Urinary bladder (tissue), 4 donors: ENCODE results near the gene CFAP221. TPM values are rescaled to one million over a fixed set of nuclear protein-coding genes. Genes with fewer than 3 reads are reported as not detected.

ENCODE experiments used
- DNase-seq: peaks from one replicate; pipeline ENCODE4 v3.0.0-alpha.2; 2015; ENCODE audit errors: extremely low spot score
- H3K27ac ChIP-seq: one replicate; pipeline ENCODE4 v1.5.1; 2013; ENCODE audit warnings: low read depth, mild to moderate bottlenecking, moderate library complexity
- H3K36me3 ChIP-seq: one replicate; pipeline ENCODE4 v1.6.1; 2013; ENCODE audit warnings: mild to moderate bottlenecking, moderate library complexity; ENCODE audit not compliant: insufficient read depth
- H3K4me1 ChIP-seq: one replicate; pipeline ENCODE4 v1.6.1; 2013; ENCODE audit warnings: mild to moderate bottlenecking, moderate library complexity; ENCODE audit not compliant: insufficient read depth
- H3K4me3 ChIP-seq: one replicate; pipeline ENCODE4 v1.5.1; 2013; ENCODE audit warnings: low read depth, low read length
- WGBS: extraction: QIAGEN DNeasy Blood & Tissue Kit; methylation state at CpG from one replicate; pipeline ENCODE4 v1.1.7; 2013; 5-methylcytosine and 5-hydroxymethylcytosine counted together
- polyA plus RNA-seq: library from polyadenylated mRNA; stranded (reverse); fragments of 200-250 nt; gene quantifications from one replicate; pipeline ENCODE4 v1.2.3, GENCODE V29; 2013
- total RNA-seq: library from RNA; depleted of rRNA; stranded (reverse); fragments of >200 nt; gene quantifications from one replicate; pipeline ENCODE4 v1.2.3, GENCODE V29; 2014
- donor health status: healthy with polysubstance abuse.
- donor health status: healthy.

Gene CFAP221
- total and polyA plus RNA-seq, 2 donors: 0.09 to 0.95 TPM

DNA sequence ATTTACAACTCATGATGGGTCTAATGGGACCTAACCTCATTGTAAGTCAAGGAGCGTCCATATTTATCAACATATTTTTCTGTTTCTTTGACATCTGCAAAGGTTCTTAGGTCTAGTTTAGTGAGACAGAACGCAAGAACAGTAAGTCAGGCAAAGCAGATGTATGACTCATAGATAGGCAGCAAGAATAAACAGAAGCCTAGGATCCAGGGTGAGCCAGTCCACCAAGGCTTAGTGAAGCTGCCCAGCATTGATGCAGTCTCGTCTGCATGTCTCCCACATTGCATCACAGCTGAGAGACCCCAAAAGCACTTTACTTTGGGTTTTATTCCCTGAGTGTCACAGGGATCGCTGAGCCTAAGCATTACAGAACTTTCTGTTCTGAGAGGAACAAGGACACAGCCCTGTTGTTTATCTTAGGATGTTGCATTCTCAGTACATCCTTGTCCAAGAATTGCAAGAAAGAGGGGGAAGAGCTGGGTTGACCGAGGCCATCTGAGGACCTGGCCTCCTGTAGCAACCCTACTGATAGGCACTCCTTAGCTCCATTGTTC, 105.2 kb downstream of the CFAP221 start:
- no peaks in the 10 kb centered on the region for H3K36me3 ChIP-seq
- no peak overlapping the region for H3K27ac ChIP-seq
- no peaks in the 10 kb centered on the region for H3K4me1 ChIP-seq
- no peak overlapping the region for H3K4me3 ChIP-seq
- 86% methylated on average over 5 of the region's 5 CpGs for WGBS
- no peak for DNase-seq

DNA sequence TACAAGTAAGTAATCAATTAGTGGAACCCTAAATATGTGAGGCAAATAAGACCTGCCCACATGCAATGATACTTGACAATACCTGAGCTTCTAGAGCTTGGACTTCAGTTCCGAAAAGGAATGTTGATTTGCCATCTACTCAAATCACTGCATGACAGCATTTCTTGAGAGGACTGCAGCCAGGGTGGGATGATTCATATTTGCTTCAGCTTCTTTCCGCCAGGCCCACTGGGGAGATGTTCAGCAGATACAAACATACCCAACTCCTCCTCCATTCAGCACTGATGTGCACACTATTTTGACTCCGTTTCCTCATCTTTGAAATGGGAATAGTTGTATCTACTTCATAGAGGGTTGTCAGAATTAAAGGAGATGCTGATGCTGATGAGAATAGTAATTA, 106.0 kb downstream of the CFAP221 start:
- H3K36me3 ChIP-seq: no peaks in the 10 kb centered on the region
- no peak overlapping the region for H3K27ac ChIP-seq
- WGBS: 82% methylated on average over 3 of the region's 3 CpGs
- no peak overlapping the region for H3K4me3 ChIP-seq
- no peaks in the 10 kb centered on the region for H3K4me1 ChIP-seq
- no peak for DNase-seq

DNA sequence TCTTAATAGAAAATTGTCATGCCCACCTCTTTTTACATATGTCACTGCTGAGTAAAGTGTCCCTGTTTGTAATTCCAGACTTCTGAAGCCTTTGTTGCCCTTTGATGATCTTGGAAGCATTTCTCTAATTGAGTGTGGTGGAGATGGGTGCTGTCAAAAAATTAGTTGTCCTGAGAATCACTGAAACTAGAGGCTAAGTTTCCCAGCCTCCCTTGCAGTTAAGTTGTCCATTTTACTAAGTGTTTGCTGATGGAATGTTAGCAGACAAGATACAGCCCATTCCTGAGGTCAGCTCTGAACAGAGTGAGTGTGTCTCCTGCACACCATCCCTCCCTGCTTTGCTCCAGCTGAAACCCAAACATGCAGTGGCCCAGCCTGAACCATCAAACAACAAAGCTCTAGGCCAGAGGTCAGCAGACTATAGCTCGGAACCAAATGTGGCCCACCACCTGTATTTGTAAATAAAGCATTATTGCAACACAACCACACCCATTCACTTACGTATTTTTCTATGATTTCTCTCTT, 106.7 kb downstream of the CFAP221 start:
- DNase-seq: no peak
- Histone ChIP-seq H3K4me3 (no peak overlapping the region), H3K36me3 (no peaks in the 10 kb centered on the region), H3K27ac (no peak overlapping the region), H3K4me1 (no peaks in the 10 kb centered on the region)
- WGBS: 68% methylated on average over 2 of the region's 2 CpGs

DNA sequence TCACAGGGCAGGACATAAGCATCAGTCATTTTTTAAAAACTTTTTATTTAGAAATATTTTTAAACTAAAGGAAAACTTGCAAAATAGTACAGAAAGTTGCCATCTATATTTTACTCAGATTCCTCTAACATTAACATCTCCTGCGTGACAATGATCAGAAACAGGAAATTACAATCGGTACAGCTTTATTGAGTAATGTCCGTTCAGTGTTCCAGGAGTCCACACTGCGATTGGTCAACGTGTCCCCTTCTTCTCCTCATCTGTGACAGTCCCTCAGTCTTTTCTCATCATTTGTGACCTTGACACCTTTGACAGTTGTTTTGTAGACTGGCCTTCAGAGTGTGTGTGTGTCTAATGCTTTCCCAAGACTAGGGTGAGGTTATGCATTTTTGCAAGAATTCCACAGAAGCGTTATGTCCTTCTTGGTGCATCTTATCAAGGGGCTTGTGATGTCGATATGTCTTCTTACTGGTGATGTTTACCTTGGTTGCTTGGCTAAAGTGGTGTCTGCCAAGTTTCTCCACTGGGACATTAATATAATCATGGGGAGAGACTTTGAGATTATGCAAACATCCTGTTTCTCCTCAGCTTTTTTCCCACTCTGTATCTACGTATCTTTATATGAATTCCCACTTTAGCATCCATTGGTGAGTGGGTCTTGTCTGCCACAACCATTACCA, 113.4 kb downstream of the CFAP221 start:
- 61% methylated on average over 8 of the region's 8 CpGs for WGBS
- no peaks in the 10 kb centered on the region for H3K4me1 ChIP-seq
- no peak for DNase-seq

DNA sequence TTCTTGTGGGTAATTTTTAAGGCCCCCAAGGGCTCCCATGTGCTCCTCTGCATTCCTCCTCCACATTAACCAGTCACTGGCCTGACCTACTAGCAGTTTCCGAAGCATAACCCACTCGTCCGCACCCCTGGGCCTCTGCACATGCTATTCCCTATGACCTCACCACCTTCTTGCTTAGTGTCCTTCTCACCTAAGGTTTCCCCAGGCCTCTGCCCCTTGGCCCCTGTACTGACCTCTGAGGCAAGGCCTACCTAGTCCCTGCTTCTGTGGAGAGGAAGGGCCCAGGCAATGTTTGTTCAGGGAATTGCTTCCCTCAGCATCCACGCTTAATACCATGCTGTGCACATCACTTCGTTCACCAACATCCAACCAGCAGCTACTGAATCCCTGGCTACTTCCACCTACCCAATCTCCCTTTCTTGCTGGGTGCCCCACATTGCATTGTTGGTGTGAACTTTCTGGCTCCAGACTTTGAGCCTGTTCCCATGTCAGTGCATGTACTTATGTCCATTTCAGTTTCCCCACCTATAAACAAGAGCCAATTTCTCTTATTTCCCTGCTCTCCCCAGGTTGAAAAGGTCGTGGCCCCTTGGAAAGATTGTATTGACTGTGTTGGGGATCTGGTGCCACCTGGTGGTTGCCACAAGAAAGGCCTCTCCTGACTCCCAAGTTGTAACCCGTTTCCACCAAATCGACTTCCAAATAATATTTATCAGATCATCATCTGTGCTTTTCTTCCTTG, 115.5 kb downstream of the CFAP221 start:
- no peak for DNase-seq
- no peaks in the 10 kb centered on the region for H3K4me1 ChIP-seq
- WGBS: 62% methylated on average over 8 of the region's 8 CpGs
- H3K27ac ChIP-seq: no peak overlapping the region
- no peak overlapping the region for H3K4me3 ChIP-seq
- no peaks in the 10 kb centered on the region for H3K36me3 ChIP-seq

More for the DNA sequence above, 113.4 kb downstream of the CFAP221 start:
- Histone ChIP-seq H3K4me3 (no peak overlapping the region), H3K36me3 (no peaks in the 10 kb centered on the region), H3K27ac (no peak overlapping the region)

DNA sequence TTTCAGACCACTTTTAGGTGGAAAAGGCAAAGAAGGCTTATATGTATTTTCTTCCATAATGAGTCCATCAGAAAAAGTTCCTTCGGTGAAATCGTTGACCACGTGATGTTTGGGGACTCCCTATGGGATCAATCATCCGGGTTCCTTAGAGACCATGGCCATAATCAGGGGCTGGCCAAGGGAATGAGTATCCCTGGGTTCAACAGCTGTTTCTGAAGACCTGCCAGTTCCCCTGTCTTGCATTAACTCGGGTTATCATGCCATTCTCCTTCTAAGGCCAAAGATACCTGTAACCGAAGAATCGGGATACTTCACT, 116.1 kb downstream of the CFAP221 start:
- 50% methylated on average over 7 of the region's 7 CpGs for WGBS
- H3K27ac ChIP-seq: no peak overlapping the region
- no peaks in the 10 kb centered on the region for H3K4me1 ChIP-seq
- H3K36me3 ChIP-seq: no peaks in the 10 kb centered on the region
- H3K4me3 ChIP-seq: no peak overlapping the region
- no peak for DNase-seq

DNA sequence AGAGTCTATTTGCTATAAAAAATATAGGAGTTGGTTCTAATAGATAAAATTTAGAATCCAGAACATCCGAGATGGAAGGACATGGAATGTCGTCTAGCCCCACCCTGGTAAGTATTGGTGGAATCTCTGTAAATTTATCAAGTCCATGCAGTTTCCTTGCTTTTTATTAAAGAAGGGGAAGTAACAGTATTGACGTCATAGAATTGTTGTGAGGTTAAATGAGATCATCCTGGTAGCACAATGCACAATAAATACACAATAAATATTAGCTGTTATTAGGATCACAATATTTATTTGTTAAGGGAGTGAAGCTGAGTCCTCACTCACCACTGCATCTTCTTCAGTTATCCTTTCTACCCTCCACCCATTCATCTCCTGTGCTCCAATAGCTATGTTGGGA, 118.0 kb downstream of the CFAP221 start:
- H3K4me1 ChIP-seq: no peaks in the 10 kb centered on the region
- WGBS: 78% methylated on average over 3 of the region's 3 CpGs
- DNase-seq: no peak
- no peak overlapping the region for H3K4me3 ChIP-seq
- H3K27ac ChIP-seq: no peak overlapping the region
- H3K36me3 ChIP-seq: no peaks in the 10 kb centered on the region

DNA sequence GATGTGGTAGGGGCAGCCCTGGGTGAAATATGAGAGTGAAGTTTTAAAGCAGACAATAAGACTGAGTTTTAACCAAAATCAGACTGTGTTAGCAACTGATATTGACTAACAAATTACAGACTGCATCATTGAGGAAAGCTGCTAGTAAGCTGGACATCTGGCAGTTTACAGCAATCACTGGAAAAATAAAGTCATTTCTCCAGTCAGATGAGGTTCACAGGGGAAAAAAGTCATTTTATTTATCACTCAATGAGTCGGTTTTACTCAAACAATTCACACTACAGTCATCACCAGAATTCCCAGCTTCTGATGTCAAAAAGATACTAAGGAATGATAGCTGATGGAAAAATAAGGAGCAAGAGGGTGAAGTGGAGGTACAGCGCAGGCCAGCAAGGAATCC, 124.3 kb downstream of the CFAP221 start:
- Histone ChIP-seq H3K4me3 (no peak overlapping the region), H3K4me1 (no peaks in the 10 kb centered on the region), H3K36me3 (no peaks in the 10 kb centered on the region), H3K27ac (no peak overlapping the region)
- no peak for DNase-seq
- 63% methylated on average over 2 of the region's 2 CpGs for WGBS

DNA sequence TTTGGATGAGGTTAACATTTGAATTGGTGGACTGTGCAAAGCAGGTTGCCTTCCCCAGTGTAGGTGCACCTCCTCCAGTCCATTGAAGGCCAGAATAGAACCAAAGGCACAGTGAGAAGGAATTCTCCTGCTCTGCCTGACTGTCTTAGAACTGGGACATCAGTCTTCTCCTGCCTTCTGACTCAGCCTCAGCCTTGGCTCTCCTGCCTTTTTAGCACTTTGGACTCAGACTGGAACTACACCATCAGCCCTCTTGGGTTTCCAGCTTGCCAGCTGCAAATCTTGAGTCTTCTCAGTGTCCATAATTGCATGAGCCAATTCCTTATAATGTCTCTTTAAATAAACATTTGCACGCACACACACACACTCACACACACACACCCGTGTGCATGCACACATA, 126.8 kb downstream of the CFAP221 start:
- H3K27ac ChIP-seq: no peak overlapping the region
- H3K4me3 ChIP-seq: no peak overlapping the region
- H3K36me3 ChIP-seq: no peaks in the 10 kb centered on the region
- no peaks in the 10 kb centered on the region for H3K4me1 ChIP-seq
- WGBS: 50% methylated on average over 2 of the region's 2 CpGs
- DNase-seq: no peak

DNA sequence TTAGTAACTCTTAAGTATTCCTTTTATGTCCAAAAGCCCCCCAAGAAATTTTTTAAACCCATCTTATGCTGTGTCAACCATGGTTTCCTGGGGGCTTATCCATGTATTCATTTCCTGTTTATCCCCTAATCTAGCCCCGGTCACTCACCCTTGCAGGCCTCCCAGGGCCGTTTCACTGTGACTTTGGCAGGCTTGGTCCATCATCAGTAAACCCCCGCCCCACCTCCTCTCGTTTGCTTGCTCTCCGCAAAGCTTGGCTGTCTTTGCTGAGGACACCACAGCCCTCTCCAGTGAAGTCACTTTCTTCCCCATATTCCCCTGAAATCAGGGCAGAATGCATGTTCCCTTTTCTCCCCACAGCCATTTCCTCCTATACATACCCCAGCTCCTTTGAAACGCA, 127.5 kb downstream of the CFAP221 start:
- Histone ChIP-seq H3K27ac (no peak overlapping the region), H3K36me3 (no peaks in the 10 kb centered on the region), H3K4me1 (no peaks in the 10 kb centered on the region), H3K4me3 (no peak overlapping the region)
- no peak for DNase-seq
- WGBS: 54% methylated on average over 6 of the region's 6 CpGs

DNA sequence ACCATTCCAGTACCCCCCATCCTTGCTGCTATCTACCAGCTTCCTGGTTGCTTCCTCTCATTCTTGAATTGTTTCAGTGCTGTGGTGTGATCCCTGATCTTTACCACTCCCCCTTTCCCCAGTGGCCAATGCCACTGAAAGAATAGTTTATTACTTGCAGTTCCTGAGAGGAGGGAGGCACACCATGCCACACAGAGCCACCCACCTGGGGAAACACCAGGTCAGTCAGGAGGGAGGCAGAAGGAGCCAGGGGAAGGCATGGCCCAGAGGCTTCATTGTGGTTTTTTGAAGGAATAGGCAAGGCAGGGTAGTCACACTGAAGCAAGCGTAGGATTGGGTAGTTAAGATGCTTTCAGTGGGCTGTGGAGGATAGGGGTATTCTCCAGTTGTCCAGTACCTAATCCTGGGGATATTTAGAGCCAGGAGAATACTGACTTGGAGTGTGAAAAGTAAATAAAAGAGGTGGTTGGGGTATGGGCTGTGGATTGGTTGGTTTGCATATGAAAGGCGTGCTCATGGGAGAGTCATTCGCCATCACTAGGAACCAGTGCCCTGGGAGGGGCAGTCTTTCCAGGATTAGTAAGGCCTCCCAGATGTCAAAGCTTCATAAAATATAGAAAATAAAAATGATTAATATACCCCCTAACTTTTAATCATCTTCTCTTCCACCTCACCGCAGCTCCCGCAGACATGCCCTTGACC, 128.1 kb downstream of the CFAP221 start:
- Histone ChIP-seq H3K4me1 (no peaks in the 10 kb centered on the region), H3K36me3 (no peaks in the 10 kb centered on the region), H3K27ac (no peak overlapping the region), H3K4me3 (no peak overlapping the region)
- WGBS: 98% methylated on average over 5 of the region's 5 CpGs
- DNase-seq: no peak

DNA sequence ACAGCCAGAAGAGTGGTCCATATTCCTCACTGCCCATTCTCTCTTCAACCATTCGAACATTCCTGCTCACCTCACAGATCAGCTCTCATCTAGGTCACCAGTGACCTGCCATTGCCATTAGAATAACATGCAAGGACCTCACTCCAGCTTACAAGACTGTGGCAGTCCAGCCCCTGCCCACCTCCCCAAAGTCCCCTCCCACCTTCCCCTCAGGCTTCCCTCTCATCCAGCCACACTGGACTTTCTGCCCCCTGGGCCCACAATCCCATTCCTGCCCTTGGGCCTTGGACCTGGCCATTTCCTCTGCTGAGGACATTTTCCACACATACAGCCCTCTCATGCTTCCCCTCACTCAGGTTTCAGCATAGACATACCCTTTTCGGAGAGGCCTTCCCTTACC, 129.5 kb downstream of the CFAP221 start:
- no peaks in the 10 kb centered on the region for H3K4me1 ChIP-seq
- H3K4me3 ChIP-seq: no peak overlapping the region
- WGBS: 96% methylated on average over 2 of the region's 2 CpGs
- no peak for DNase-seq
- H3K27ac ChIP-seq: no peak overlapping the region
- no peaks in the 10 kb centered on the region for H3K36me3 ChIP-seq

DNA sequence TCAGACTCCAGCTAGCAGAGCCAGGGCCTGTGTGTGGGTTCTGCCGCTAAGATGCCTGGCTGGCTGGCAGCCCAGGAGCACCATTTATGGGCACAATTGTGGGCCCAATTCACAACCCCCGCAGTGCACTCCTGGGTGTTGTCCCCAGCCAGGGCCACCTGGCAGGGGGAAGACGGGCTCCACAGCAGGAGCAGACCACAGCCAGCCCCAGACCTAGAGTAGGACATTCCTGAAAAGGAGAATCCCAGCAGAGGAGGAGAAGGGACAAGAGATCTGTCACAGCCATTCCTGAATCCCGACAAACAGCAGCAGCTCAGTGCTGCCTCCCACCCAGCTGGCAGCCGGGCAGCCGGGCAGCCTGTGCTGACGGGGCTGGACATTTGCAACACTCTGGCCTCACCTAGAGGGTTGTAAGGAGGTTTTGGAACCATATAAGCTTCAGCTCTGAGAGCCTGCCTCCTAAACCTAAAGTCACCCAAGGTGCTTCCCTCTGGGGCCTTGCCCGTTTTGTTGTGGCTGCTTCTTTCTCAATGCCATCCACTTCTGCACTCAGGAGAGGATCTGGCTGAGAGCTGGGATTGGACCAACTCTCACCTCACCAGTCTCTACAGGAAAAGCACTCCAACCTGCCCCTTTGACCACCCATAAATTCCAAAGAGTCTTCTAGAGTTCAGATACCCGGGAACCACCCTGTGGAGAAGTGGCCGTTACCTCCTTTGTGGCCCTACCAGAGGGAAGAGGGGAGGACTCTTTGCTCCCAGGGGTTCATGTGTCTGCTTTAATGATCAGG, 130.7 kb downstream of the CFAP221 start:
- no peak overlapping the region for H3K27ac ChIP-seq
- whole genome bisulfite sequencing: 42% methylated on average over 10 of the region's 10 CpGs
- H3K4me3 ChIP-seq: no peak overlapping the region
- DNase-seq: no peak
- no peaks in the 10 kb centered on the region for H3K4me1 ChIP-seq
- no peaks in the 10 kb centered on the region for H3K36me3 ChIP-seq
